RWPE2 (cell line): Measurements from ENCODE around the gene CDKN2B-AS1.

Experiments
- ATAC-seq: fragments of 200-7000 bp; cut with Tn5 transposase; 3 replicates; pipeline ENCODE4 v1.9.1; 2021; ENCODE audit warnings: low read depth
- DNase-seq: peaks from one replicate; pipeline ENCODE4 v3.0.0-alpha.2; 2020; ENCODE audit warnings: low spot score
- H3K27ac ChIP-seq: fragments of 450-650 bp; 2 replicates; pipeline ENCODE4 v1.5.1; 2017; ENCODE audit warnings: mild to moderate bottlenecking; ENCODE audit not compliant: poor library complexity, severe bottlenecking
- H3K27me3 ChIP-seq: fragments of 250-450 bp; sonication (Bioruptor Pico); 2 replicates; pipeline ENCODE4 v1.5.1; 2021; ENCODE audit warnings: mild to moderate bottlenecking, moderate library complexity; ENCODE audit not compliant: insufficient read depth, poor library complexity, severe bottlenecking
- H3K36me3 ChIP-seq: fragments of 250-450 bp; sonication (Bioruptor Pico); 2 replicates; pipeline ENCODE4 v1.5.1; 2020; ENCODE audit warnings: low read depth, mild to moderate bottlenecking, moderate library complexity
- H3K4me1 ChIP-seq: fragments of 250-450 bp; sonication (Bioruptor Pico); 2 replicates; pipeline ENCODE4 v1.5.1; 2021; ENCODE audit warnings: mild to moderate bottlenecking, moderate library complexity; ENCODE audit not compliant: insufficient read depth, poor library complexity, severe bottlenecking
- H3K4me3 ChIP-seq: fragments of 250-450 bp; sonication (Bioruptor Pico); 2 replicates; pipeline ENCODE4 v1.5.1; 2021; ENCODE audit warnings: mild to moderate bottlenecking, moderate library complexity; ENCODE audit not compliant: severe bottlenecking
- H3K9me3 ChIP-seq: fragments of 250-450 bp; sonication (Bioruptor Pico); 2 replicates; pipeline ENCODE4 v1.5.1; 2021; ENCODE audit warnings: mild to moderate bottlenecking, moderate library complexity; ENCODE audit not compliant: severe bottlenecking
- CTCF ChIP-seq: fragments of 450-650 bp; IDR thresholded peaks from one replicate; pipeline ENCODE4 v1.5.1; 2017; ENCODE audit warnings: mild to moderate bottlenecking, moderate library complexity; ENCODE audit not compliant: poor library complexity, severe bottlenecking

CDKN2B-AS1 gene

GRCh38 chr9:22005702-22006606 is 11.4 kb downstream of the CDKN2B-AS1 start:
- H3K27me3 ChIP-seq = no peaks in the 10 kb centered on the region
- H3K4me1 ChIP-seq = peaks cover 29% of the 10 kb centered on the region
- peaks cover 32% of the 10 kb centered on the region for H3K36me3 ChIP-seq
- peak overlapping the region; percentile 65 for H3K27ac ChIP-seq
- no peak overlapping the region for H3K4me3 ChIP-seq
- DNase-seq = no peak
- no peak for TF ChIP-seq CTCF
- ATAC-seq = no peak
- H3K9me3 ChIP-seq = no peaks in the 10 kb centered on the region

- H3K27ac ChIP-seq = peak overlapping the region; percentile 65
- H3K36me3 ChIP-seq = peaks cover 31% of the 10 kb centered on the region
- DNase-seq (no peak), ATAC-seq (no peak)
- no peaks in the 10 kb centered on the region for H3K27me3 ChIP-seq
- H3K4me3 ChIP-seq = peak overlapping the region; percentile 63
- peaks cover 19% of the 10 kb centered on the region for H3K4me1 ChIP-seq
- H3K9me3 ChIP-seq = no peaks in the 10 kb centered on the region
- TF ChIP-seq CTCF = no peak
Observed at GRCh38 chr9:22008384-22008716, 13.8 kb downstream of the CDKN2B-AS1 start.

GRCh38 chr9:22008717-22009505 is 14.3 kb downstream of the CDKN2B-AS1 start, which contains the start of gene CDKN2B:
Gene CDKN2B, minus strand, starts transcription at chr9:22009305. Its CDS starts 352 bp downstream, at chr9:22008953.
- H3K9me3 ChIP-seq = no peaks in the 10 kb centered on the region
- DNase-seq (peak; percentile 95), ATAC-seq (peak; percentile 90)
- peak; percentile 97 for TF ChIP-seq CTCF
- H3K36me3 ChIP-seq = peaks cover 32% of the 10 kb centered on the region
- peak within 1 kb of the TSS; percentile 63 for H3K4me3 ChIP-seq
- peaks cover 19% of the 10 kb centered on the region for H3K4me1 ChIP-seq
- no peaks in the 10 kb centered on the region for H3K27me3 ChIP-seq
- peak within 1 kb of the TSS; percentile 65 for H3K27ac ChIP-seq

GRCh38 chr9:22009506-22009867 is 14.9 kb downstream of the CDKN2B-AS1 start:
- H3K36me3 ChIP-seq = peaks cover 26% of the 10 kb centered on the region
- peaks cover 19% of the 10 kb centered on the region for H3K4me1 ChIP-seq
- H3K9me3 ChIP-seq = no peaks in the 10 kb centered on the region
- H3K27ac ChIP-seq = peak overlapping the region; percentile 65
- no peaks in the 10 kb centered on the region for H3K27me3 ChIP-seq
- H3K4me3 ChIP-seq = peak overlapping the region; percentile 63
- ATAC-seq (no peak), DNase-seq (no peak)
- no peak for TF ChIP-seq CTCF
